B cell (primary cell): ENCODE data around the gene DNAJB5.

Source experiments
- CTCF ChIP-seq: fragments of 200-600 bp; IDR thresholded peaks from one replicate; pipeline ENCODE4 v1.8.0; 2022; ENCODE audit warnings: antibody characterized with exemption, mild to moderate bottlenecking
- EZH2 ChIP-seq: IDR thresholded peaks from 2 replicates; pipeline ENCODE4 v1.6.1; 2012; ENCODE audit warnings: borderline replicate concordance, low read depth, mild to moderate bottlenecking, moderate library complexity, low read length; ENCODE audit not compliant: insufficient read depth, poor library complexity, severe bottlenecking

- no peak for TF ChIP-seq CTCF
- no peak for TF ChIP-seq EZH2
Measured at GRCh38 chr9:34990908-34991606, 1.5 kb downstream of the DNAJB5 start.
